NCI-H1105 (cell line): ENCODE measurements around the gene RNF213.
"Not testable (repeated sequence)": the region's sequence is repeated elsewhere in the genome, so short reads cannot be mapped to it uniquely, and the experiment has no call there.

ENCODE experiments used
- DNase-seq: peaks from one replicate; lab custom pipeline; 2025; lab: John Stamatoyannopoulos, UW

Gene RNF213

GRCh38 chr17:80252871-80253270 is 7.8 kb upstream of the RNF213 start:
- DNase-seq, result no peak

GRCh38 chr17:80253631-80254395 is 6.8 kb upstream of the RNF213 start:
- no peak for DNase-seq

DNA sequence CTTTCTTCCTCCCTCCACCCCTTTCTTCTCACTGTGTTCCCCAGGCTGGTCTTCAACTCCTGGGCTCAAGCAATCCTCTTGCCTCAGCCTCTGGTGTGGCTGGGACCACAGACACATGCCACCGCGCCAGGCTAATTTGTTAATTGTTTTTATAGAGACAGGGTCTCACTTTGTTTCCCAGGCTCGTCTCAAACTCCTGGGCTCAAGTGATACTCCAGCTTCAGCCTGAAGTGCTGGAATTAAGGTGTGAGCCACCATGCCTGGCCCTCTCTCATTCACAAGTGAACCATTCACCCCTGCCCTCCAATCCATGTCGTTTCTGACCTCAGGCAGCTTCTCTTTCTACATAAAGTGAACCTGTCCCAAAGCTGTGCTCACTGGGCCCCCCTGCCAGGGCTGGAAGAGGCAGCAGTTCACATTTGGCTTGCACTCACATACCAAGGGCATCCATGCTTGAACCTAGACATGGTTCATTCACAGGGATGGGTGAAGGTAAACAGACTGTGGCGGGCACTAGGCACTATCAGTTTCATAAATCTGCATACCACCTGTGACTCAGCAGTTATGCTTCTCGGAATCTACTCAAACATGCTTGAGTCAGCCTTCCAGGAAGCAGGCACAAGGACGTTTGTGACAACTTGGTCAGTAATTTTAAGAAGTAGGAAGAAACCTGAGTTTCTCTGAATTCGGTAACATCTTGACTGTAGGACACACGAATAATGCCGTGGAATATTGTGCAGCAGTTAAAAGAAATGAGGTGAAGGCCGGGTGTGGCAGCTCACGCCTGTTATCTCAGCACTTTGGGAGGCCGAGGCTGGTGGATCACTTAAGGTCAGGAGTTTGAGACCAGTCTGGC is 6.0 kb upstream of the RNF213 start:
- DNase-seq, result no peak

GRCh38 chr17:80256034-80256350 is 4.7 kb upstream of the RNF213 start:
- no peak for DNase-seq

DNA sequence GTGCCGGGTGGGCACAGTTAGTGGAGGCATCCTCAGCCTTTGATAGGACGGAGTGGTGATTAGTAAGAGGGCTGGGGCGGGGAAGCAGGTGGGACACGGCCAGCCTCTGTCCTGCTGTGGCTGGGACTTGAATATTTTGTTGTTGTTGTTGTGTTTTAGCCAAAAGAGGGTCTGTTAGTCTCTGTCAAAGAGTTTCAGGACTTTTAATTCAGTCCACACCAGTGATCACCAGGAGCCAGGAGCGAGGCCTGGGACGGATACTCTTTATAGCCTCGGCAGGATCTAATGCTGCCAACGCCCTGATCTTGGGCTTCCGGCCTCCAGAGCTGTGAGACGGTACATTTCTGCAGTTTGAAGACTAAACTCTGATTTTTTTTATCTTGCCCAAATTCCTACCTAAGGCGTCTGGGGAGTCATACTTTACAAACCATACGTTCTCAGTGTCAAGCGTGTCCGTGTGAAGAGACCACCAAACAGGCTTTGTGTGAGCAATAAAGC is 2.9 kb upstream of the RNF213 start:
- no peak for DNase-seq

- DNase-seq, result not testable (repeated sequence)
These were observed 2.4 kb upstream of the RNF213 start for GRCh38 chr17:80258296-80258695.

DNA sequence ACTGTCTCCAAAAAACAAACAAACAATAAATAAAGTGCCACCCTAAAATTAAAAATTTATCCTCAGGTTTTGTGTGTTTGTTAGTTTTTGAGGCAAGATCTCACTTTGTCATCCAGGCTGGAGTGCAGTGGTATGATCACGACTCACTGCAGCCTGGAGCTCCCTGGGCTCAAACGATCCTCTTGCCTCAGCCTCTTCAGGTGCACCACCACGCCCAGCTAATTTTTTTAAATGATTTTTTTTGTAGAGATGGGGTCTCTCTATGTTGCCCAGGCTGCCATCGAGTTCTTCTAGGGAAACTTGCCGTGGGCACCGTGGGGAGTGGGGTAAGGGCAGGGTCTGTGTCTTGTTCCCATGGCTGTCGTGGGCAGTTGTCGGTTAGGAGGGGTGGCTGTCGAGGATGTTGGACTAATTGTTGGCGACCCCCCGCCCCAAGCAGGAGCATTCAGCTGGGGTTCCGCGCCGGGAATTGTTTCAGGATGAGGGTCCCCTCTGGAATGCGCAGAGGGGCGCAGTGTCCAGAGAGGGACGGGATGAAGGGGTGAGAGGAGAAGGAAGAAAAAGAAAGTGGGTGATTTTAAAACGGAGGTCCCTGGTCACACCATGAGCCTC is 1.1 kb upstream of the RNF213 start:
- DNase-seq, result no peak

- DNase-seq, result no peak
These were observed 550 bp upstream of the RNF213 start for GRCh38 chr17:80260069-80260535.

- DNase-seq, result peak; percentile 10
These were observed 675 bp downstream of the RNF213 start for GRCh38 chr17:80261159-80261894.

DNA sequence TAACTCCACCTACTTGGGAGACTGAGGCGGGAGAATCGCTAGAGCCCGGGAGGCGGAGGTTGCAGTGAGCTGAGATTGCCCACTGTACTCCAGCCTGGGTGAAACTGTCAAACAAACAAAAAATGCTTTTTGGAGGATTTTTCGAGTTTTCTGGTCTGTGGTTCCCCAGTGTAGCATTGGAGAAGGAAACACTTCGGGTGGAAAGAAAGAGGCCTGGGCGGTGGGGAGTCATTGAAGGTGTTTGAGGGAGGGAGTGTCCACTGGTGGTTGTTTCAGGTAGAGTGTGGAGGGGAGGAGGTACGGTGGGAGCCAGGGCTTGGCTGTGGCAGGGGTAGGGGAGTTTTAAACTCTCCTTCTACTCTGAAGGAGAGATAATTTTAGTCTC is 1.2 kb downstream of the RNF213 start:
- DNase-seq, result no peak

DNA sequence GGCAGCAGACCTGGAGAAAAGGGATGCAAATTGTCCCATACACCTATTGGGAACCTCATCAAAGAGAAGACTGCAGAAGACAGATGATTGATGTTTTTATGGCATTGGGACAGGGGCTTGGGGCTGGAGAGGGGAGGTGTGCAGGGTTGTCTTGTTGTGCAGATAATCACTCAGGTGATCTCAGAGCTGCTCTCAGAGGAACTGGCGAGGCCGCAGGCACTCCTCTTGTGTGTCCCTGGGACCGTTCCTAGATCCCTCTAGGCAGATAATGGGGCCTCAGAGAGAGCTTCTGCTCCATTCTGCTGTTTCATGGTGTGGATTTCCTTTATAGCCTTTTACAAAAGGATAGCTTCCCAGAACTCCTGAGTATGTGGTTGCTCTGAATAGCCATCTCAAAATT is 1.6 kb downstream of the RNF213 start:
- DNase-seq, result no peak

GRCh38 chr17:80262775-80263244 is 2.2 kb downstream of the RNF213 start:
- no peak for DNase-seq

DNA sequence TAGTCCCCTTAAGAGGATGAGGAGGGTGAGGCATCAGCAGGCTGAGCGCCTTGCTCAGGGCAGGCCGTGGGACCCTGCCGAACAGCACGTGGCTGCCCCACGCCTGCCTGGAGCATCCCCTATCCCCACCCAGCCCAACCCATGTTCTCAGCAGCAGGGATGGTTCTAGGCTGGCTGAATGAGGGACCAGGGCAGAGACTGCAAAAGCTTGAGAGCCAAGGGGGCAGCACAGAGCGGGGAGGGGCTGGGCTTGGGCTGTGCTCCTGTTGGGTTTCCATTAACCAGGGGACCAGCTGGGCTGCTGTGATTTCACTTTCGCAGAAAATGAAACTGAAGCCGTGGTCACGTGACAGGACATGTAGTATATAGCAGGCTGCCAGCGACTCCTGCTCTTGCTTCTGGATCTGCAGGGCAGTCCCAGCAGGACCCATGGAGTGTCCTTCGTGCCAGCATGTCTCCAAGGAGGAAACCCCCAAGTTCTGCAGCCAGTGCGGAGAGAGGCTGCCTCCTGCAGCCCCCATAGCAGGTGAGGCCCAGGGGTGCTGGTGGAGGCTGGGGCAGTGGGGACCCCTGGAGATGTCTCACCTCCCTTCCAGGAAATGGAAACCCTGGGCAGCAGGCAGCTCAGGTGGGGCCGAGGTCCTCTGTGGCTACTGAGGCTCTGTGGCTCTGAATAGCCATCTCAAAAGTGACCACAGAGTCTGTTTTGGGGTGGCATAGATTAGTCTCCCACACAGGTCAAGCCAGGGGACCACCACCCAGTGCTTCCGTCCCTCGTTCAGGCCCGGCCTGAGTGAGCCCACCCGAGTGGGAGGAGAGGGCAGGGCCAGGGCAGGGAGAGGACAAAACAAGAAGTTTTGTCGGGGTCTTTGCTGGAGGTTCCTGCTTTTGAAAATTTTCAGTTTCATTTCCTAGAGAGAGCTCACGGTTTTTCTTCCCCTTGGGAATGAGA is 2.9 kb downstream of the RNF213 start:
- no peak for DNase-seq

DNA sequence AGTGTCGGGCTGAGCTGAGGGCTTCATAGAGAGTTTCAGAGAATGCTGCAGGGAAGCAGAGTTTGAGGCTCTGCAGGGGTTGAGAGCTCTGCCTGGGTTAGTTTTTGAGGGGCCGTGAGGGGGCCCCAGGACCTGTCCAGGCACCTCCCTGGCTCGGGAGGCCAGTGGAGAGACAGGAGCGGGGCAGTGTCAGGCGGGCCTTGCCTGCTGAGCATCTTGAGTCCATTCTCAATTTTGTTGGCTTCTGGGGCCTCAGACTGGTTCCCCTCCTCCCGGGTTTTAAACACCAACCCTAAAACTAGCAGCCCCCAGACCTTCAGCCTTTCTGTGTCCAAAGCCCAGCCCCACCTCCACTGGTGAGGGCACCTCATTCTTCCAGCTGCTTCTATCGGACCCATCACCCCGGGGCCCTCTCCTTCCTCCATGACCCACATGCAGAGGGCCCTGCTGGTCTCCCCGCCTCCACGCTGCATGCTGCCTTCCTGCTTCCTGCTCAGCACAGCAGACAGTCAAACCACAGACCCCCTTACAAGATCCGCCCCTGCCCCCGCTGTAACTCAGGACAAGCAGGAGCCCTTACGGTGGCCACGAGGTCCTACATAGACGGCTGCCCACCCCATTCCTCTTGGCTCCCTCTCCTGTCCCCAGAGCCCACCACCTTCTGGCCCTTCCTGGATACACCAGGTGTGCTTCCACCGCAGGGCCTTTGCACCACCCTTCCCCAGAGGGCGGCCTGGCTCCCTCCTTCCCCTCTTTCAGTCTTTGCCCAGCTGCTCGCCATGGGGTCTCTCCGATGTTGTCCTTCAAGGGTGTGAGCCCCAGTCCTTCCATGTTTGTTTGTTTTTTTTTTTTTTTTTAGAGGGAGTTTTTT is 3.8 kb downstream of the RNF213 start:
- no peak for DNase-seq

GRCh38 chr17:80265205-80266068 is 4.8 kb downstream of the RNF213 start:
- no peak for DNase-seq

DNA sequence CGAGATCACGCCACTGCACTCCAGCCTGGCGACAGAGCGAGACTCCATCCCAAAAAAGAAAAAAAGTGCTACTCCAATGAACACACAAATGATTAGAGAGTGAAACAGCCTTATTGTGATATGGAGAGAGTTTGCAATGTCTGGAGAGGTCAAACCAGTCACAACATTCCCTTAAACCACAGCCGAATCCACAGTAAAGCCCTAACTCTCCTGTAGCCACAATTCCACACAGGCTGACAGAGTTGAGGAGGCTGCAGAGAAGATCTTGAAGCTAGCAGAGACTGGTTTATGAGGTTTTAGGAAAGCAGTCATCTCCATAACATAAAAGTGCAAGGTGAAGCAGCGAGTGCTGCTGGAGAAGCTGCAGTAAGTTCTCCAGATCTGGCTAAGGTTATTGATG is 6.7 kb downstream of the RNF213 start:
- DNase-seq, result no peak

- no peak for DNase-seq
These were observed 7.8 kb downstream of the RNF213 start for GRCh38 chr17:80268427-80268826.

GRCh38 chr17:80269405-80269807 is 8.8 kb downstream of the RNF213 start:
- DNase-seq, result no peak

DNA sequence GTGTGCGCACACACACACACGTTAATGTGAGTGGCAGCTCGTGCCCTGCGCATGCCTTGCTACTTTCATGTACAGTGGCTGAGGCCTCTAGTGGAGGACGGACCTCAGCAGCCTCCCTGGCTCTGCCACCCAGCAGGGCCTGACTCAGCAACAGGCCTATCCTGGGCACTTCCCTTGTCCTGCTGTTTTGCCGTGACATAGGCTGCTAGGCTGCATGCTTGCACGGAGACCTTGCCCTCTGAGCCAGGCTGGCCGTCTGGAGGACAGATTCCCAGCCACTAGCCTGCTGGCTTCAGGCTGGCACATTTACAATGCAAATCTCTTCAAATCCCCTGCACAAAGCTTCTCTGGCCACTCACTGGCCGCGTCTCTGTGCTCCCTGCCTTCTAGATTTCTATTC is 9.5 kb downstream of the RNF213 start:
- DNase-seq, result no peak
